Measurements from ENCODE around the gene RERG. TPM values are rescaled to one million over a fixed set of nuclear protein-coding genes. Genes with fewer than 3 reads are reported as not detected.

The RERG gene
- total and polyA plus RNA-seq, 2 donors (not counting 3 experiments of a cell fraction or from before 2014, with no cell fraction given) = not detected

GRCh38 chr12:15154103-15154502, 67.1 kb downstream of the RERG start:
- no peak overlapping the region for H3K4me3 ChIP-seq (replicated peaks in 1 of 3; ENCODE audit: insufficient read depth in 1 of 3, low read depth in 1 of 3, low read length in 3 of 3)
- no peaks in the 10 kb centered on the region for H4K20me1 ChIP-seq (replicated peaks; ENCODE audit: control insufficient read depth, extremely low read depth, insufficient read depth, low read length)
- no peaks in the 10 kb centered on the region for H3K4me1 ChIP-seq (ENCODE audit: control insufficient read depth, extremely low read depth, insufficient read depth, low read length)
- no peak for FAIRE-seq
- TF ChIP-seq CTCF (IDR thresholded peaks at IDR 0.05; ENCODE audit: extremely low read depth in 1 of 2, insufficient read depth in 1 of 2, low read depth in 1 of 2, low read length in 2 of 2) = no peak
- no peak for TF ChIP-seq POLR2AphosphoS5 (IDR thresholded peaks at IDR 0.05; ENCODE audit: insufficient read depth, low read depth, low read length)
- no peak for TF ChIP-seq MAX (IDR thresholded peaks at IDR 0.05; ENCODE audit: insufficient read depth, insufficient read length)
- TF ChIP-seq JUN (IDR thresholded peaks at IDR 0.05; ENCODE audit: borderline replicate concordance, insufficient read depth, insufficient read length, low read depth) = no peak
- no peak for TF ChIP-seq FOS (IDR thresholded peaks at IDR 0.05; ENCODE audit: borderline replicate concordance, insufficient read depth, low read length)
- no peak for TF ChIP-seq MYC (IDR thresholded peaks at IDR 0.05; ENCODE audit: low read depth, low read length)
- no peak for TF ChIP-seq EZH2 (IDR thresholded peaks at IDR 0.05; ENCODE audit: borderline replicate concordance, low read depth, low read length, severe bottlenecking)
- no peak for TF ChIP-seq GATA2 (IDR thresholded peaks at IDR 0.05; ENCODE audit: insufficient read depth, insufficient read length, low read depth, low read length)
- TF ChIP-seq POLR2A (IDR thresholded peaks at IDR 0.05; ENCODE audit: low read depth, low read length) = no peak
- H2AFZ ChIP-seq (ENCODE audit: low read depth, low read length) = no peak overlapping the region
- H3K9me1 ChIP-seq (replicated peaks; ENCODE audit: control insufficient read depth, extremely low read depth, insufficient read depth, low read length) = no peaks in the 10 kb centered on the region
- H3K9me3 ChIP-seq (replicated peaks; ENCODE audit: control insufficient read depth, insufficient read depth, low read length) = no peaks in the 10 kb centered on the region
- no peaks in the 10 kb centered on the region for H3K79me2 ChIP-seq (ENCODE audit: control insufficient read depth, insufficient read depth, low read length)
- DNase-seq (ENCODE audit: low read depth, low spot score) = no peak
- no peak overlapping the region for H3K4me2 ChIP-seq (ENCODE audit: insufficient read depth, low read length)
- CTCF ChIA-PET = interaction anchor here (1.1 to 4.0 kb wide), 3 partner anchors 10 to 67 kb away, joined by 3 to 42 read pairs (median 3); partner anchors contain the start of gene RERG
- H3K9ac ChIP-seq (replicated peaks; ENCODE audit: extremely low read depth, insufficient read depth, low read length) = no peak overlapping the region
- no TSS peak for BruUV-seq (replicated peaks)
- intact Hi-C loops (cut with micrococcal nuclease) (loop anchor here (5.0 kb wide), 1 partner anchor 368 kb away; no protein-coding TSS in a partner anchor), dilution Hi-C loops (cut with MboI; ENCODE audit: extremely low pct_ligation_motif_present, low sequenced_read_pairs) (no loop called here)
- H3K27ac ChIP-seq (ENCODE audit: insufficient read depth, low read depth, low read length) = no peak overlapping the region
- no peaks in the 10 kb centered on the region for H3K27me3 ChIP-seq (ENCODE audit: control insufficient read depth in 2 of 2, insufficient read depth in 2 of 2, low read length in 2 of 2)
- H3K36me3 ChIP-seq (ENCODE audit: control insufficient read depth in 2 of 2, extremely low read depth in 1 of 2, insufficient read depth in 2 of 2, low read length in 2 of 2) = no peaks in the 10 kb centered on the region
- POLR2A ChIA-PET = no interaction called here
